ENCODE results near the gene PSME4. TPM values are rescaled to one million over a fixed set of nuclear protein-coding genes. Genes with fewer than 3 reads are reported as not detected.
"Not testable (repeated sequence)": the region's sequence is repeated elsewhere in the genome, so short reads cannot be mapped to it uniquely, and the experiment has no call there.

The PSME4 gene
- polyA plus RNA-seq, 10 donors, result 32.7 to 46.3 (median 38.8) TPM

DNA sequence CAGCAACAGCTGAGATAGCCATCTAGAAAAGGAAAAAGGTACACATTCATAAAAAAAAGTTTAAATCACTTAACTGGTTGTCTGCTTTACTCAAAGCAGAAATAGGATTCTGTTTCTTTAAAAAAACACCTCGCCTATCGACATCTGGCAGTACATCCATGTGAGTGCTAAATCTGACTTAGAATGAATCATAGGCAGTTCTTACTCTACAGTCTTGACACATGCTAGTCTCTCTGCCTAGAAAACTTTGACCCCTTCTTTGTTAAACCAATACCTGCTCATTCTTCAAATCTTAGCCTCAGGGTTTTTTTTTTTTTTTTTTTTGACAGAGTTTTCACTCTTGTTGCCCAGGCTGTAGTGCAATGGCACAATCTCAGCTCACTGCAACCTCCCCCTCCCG, 73.9 kb downstream of the PSME4 start:
- DNase-seq, result peak in 1 of 3 donors; percentile 8

- peak in 2 of 3 donors; percentile 11 to 13 for DNase-seq
These were observed 84.2 kb downstream of the PSME4 start for GRCh38 chr2:53886406-53887280.

DNA sequence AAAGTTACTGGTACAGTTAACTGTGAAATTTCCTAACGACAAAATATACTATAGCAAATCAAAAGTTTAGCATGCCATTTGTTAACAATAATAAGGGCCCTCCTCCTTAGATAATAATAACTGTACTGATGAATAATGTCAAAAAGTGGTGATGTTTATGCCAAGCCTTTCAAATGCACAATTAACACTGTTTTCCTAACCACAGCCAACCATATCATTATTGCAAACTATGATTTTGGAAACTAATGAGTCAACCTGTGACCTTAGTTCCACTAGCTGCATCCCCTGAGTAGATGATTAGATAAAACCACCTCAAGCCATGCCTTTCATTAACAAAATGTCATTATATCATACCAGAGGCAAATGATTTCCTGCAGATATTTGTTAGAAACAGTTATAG, 85.9 kb downstream of the PSME4 start:
- no peak for DNase-seq

- no peak for DNase-seq
These were observed 88.8 kb downstream of the PSME4 start for GRCh38 chr2:53881986-53882385.

- DNase-seq, result no peak
These were observed 89.4 kb downstream of the PSME4 start for GRCh38 chr2:53881360-53881759.

GRCh38 chr2:53880756-53881155, 90.0 kb downstream of the PSME4 start:
- peak in 1 of 3 donors; percentile 33 for DNase-seq

- no peak for DNase-seq
These were observed 93.2 kb downstream of the PSME4 start for GRCh38 chr2:53877556-53877955.

- no peak for DNase-seq
These were observed 93.7 kb downstream of the PSME4 start for GRCh38 chr2:53877112-53877511.

DNA sequence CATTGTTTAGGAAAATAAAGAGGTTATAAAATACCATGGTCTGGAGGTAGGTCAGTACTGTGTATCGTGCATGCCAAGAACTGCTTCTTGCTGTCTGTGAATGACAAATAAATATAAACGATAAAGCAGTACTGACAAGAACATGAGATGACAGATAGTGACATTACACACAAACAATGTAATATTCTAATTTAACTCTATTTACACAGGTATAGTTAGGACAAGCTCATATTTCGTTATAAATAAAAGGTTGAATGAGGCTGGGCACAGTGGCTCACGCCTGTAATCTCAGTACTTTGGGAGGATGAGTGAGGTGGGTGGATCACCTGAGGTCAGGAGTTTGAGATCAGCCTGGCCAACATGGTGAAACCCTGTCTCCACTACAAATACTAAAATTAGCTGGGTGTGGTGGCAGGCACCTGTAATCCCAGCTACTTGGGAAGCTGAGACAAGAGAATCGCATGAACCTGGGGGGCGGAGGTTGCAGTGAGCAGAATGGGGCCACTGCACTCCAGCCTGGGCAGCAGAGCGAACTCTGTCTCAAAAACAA, 96.3 kb downstream of the PSME4 start:
- no peak for DNase-seq

DNA sequence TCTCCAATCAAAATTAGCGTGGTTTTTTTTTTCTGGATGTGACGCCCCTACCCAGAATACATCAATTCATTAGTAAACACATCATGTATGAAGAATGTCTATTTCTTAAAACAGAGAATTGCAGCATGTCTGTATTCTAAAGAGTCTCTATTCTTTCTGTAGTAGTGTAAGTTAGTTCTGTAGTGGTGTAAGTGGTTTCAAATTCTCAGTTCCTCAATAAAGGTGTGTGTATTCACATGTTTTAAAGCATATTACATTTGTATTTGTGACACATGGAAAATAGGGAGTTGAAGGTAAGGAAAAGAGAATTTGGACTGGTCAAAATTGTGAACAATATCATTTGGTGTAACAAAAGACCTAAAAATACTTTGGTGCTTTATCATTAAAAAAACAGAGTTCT, 103.0 kb downstream of the PSME4 start:
- no peak for DNase-seq

DNA sequence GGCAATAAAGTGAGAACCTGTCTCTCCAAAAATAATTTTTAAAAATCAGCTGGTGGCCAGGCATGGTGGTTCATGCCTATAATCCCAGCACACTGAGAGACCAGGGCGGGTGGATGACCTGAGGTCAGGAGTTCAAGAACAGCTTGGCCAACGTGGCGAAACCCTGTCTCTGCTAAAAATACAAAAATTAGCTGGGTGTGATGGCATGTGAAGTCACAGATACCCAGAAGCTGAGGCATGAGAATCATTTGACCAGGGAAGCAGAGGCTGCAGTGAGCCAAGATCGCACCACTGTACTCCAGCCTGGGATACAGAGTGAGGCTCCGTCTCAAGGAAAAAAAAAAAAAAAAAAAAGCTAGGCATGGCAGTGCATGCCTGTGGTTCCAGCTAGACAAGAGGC, 103.6 kb downstream of the PSME4 start:
- no peak for DNase-seq

GRCh38 chr2:53865962-53866361, 104.8 kb downstream of the PSME4 start:
- no peak for DNase-seq

DNA sequence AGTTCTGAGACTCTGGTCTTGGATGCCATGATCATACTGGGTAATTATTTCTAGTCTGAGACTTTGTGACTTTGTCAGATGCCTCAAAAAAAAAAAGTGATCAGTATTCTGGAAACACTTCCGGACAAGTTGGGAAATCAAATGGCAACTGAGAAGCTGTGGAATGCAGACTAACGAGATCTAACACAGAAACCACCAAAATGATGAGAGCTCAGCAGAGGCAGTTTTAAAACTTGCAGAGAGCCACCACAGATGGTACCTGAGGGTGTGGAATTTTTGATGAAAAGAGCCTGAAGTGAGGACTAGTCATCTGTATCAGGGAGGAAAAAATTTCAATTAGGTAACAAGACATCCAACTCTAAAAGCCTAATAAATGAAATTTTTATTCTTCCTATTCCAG, 105.5 kb downstream of the PSME4 start:
- DNase-seq, result no peak

GRCh38 chr2:53863538-53864227, 107.1 kb downstream of the PSME4 start:
- no peak for DNase-seq

DNA sequence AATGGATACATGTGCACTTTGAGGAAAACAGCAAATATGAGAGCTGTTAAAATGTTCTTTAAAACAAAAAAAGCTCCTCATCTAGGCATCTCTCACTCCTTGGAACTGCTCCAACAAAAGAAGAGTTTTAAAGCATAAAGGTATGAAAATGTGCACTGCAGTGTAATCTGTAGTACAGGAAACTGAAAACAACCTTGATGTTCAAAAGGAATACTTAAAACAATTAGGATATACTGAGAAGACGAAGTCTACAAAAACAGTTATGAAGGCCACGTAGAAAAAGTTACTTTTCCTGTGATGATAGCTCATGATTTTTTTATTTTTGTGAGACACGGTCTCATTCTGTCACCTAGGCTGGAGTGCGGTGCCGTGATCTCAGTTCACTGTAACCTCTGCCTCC, 109.0 kb downstream of the PSME4 start:
- DNase-seq, result no peak

DNA sequence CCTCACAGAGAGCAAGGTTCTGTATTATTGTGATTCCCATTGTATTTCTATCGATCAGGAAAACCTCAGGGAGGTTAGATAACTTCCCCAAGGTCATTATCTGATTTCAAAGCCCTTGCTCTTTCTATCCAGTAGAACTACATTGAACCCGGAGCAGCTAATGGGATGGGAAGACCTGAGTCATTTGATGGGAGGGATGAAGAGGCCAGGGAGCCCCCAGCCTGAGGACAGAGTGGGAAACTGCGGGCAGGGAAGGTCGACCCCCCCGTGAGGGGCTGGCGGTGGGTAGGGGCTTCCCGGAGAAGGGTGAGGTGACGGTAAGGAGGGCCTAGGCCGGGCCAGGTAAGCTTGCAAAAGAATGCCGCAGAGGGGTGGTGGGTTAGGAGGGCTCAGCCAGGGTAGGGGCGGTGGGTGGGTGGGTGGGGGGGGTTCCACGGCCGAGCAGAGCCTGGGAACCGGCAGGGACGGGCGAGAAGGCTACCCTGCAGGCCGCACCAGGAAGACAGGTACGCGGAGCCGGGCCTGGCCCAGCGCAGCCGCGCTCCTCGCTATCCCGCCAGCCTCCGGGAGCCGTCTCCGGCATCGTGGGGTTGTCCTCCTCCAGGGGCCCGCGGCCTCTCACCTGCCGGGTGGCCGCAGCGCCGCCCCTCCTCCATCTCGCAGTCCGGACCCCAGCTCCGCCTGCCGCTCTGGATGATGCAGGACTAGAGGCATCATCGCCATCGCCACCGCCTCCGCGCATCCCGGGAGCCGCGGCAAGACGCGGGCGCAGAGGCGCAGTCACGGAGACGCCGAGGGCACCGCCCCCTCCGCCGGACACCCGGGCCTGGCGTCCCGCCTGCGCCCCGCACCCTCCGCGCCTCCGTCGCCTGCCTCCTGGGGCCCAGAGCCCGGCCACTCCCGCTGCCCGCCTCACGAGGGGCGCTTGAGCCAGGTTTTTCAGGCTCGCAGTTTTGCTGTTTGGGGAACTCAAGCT, 111.3 kb downstream of the PSME4 start, which contains the start of gene GPR75:
GPR75 (minus strand) TSS at position 762 of the 976 bp plus-strand sequence. CDS start 5,211 bp downstream, outside the sequence.
- peak in 2 of 3 donors; percentile 11 to 52 for DNase-seq

- no peak for DNase-seq
These were observed 114.5 kb downstream of the PSME4 start for GRCh38 chr2:53856272-53856671.

DNA sequence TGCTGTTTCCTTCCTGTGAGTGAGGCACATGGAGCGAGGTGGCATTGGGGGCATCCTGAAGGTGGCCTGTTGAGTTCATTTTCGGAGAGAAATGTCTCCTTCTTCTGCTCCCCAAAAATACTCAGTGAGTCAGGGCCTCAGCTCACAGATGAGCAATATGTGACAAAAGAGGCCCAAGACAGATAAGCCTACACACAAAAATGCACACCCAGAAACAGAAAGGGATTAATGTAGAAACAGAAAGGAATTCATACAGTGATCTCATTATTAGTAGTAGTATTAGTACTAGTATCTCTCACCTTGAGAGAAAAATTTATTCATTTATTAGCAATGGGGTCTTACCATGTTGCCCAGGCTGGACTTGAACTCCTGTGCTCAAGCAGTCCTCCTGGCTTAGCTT, 116.1 kb downstream of the PSME4 start:
- no peak for DNase-seq

DNA sequence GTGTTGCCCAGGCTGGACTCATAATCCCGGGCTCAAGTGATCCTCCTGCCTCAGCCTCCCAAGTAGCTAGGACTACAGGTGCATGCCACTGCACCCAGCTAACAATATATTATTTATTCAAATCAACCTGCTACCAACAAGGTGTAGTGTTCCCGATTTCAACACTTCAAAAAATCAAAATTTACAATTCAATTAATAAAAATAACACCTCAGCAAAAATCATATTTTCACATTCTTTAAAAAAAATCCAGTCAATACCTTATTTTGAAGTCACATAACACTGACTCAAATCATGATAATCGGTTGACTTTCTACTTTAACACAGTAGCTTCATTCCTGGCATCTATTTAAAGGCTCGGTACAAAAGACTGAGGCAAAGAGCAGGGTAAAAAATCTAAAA, 118.3 kb downstream of the PSME4 start:
- DNase-seq, result no peak

GRCh38 chr2:53851052-53851757, 119.6 kb downstream of the PSME4 start:
- DNase-seq, result not testable (repeated sequence)

- no peak for DNase-seq
These were observed 122.7 kb downstream of the PSME4 start for GRCh38 chr2:53848062-53848461.

Measured in muscle of back (tissue), 11 donors.